Erythroblast (primary cell): ENCODE results near the gene THAP5.
"Not testable (repeated sequence)": the region's sequence is repeated elsewhere in the genome, so short reads cannot be mapped to it uniquely, and the experiment has no call there.

Source experiments
- DNase-seq, 2 experiments: peaks; one replicate each; lab custom pipeline; 2025; lab: John Stamatoyannopoulos, UW
- GATA1 ChIP-seq: IDR thresholded peaks from 2 replicates; pipeline ENCODE4 v1.6.1; 2011; ENCODE audit warnings: low read depth, mild to moderate bottlenecking, control low read depth, low read length, moderate library complexity
- POLR2A ChIP-seq: IDR thresholded peaks from 2 replicates; pipeline ENCODE4 v1.6.1; 2011; ENCODE audit warnings: mild to moderate bottlenecking, low read length

Gene THAP5

GRCh38 chr7:108572480-108572879 lies 3.0 kb upstream of the THAP5 start:
- no peak for TF ChIP-seq POLR2A
- peak; percentile 8 to 40 for DNase-seq

- TF ChIP-seq POLR2A (no peak), GATA1 (no peak)
- DNase-seq: peak; percentile 83 to 88
These were observed 745 bp upstream of the THAP5 start for GRCh38 chr7:108570146-108570755.

- TF ChIP-seq GATA1: no peak
- no peak for TF ChIP-seq POLR2A
- DNase-seq: peak in 1 of 2 experiments; percentile 32
These were observed 615 bp downstream of the THAP5 start for GRCh38 chr7:108568801-108569380.

- no peak for TF ChIP-seq POLR2A
- TF ChIP-seq GATA1: no peak
- DNase-seq: peak; percentile 43 to 64
These were observed 3.5 kb downstream of the THAP5 start for GRCh38 chr7:108565987-108566386.

- TF ChIP-seq GATA1 (no peak), POLR2A (no peak)
- DNase-seq: no peak
These were observed 8.4 kb downstream of the THAP5 start for GRCh38 chr7:108561047-108561619.

GRCh38 chr7:108559253-108559652 lies 10.3 kb downstream of the THAP5 start:
- TF ChIP-seq POLR2A (no peak), GATA1 (no peak)
- no peak for DNase-seq

- no peak for DNase-seq
- no peak for TF ChIP-seq GATA1
- no peak for TF ChIP-seq POLR2A
These were observed 11.9 kb downstream of the THAP5 start for GRCh38 chr7:108557617-108558016.

- no peak for DNase-seq
- TF ChIP-seq POLR2A (no peak), GATA1 (no peak)
These were observed 12.3 kb downstream of the THAP5 start for GRCh38 chr7:108557191-108557590.

GRCh38 chr7:108556665-108557064 lies 12.8 kb downstream of the THAP5 start:
- DNase-seq: not testable (repeated sequence)

- peak in 1 of 2 experiments; percentile 5 for DNase-seq
These were observed 21.2 kb downstream of the THAP5 start for GRCh38 chr7:108548141-108548896.

GRCh38 chr7:108541478-108541877 lies 28.0 kb downstream of the THAP5 start:
- DNase-seq: no peak
- TF ChIP-seq GATA1 (no peak), POLR2A (no peak)

- DNase-seq: not testable (repeated sequence)
These were observed 30.8 kb downstream of the THAP5 start for GRCh38 chr7:108538685-108539084.

GRCh38 chr7:108538236-108538635 lies 31.3 kb downstream of the THAP5 start:
- peak; percentile 49 for TF ChIP-seq POLR2A

GRCh38 chr7:108537229-108537628 lies 32.3 kb downstream of the THAP5 start:
- no peak for TF ChIP-seq GATA1
- TF ChIP-seq POLR2A: no peak
- DNase-seq: peak; percentile 29 to 48

More at GRCh38 chr7:108538236-108538635, 31.3 kb downstream of the THAP5 start:
- DNase-seq: peak; percentile 90 to 96
